ENCODE data around the gene RPEL1. TPM values are rescaled to one million over a fixed set of nuclear protein-coding genes. Genes with fewer than 3 reads are reported as not detected.

Gene RPEL1
- total RNA-seq, result 0.33 TPM in 1 of 2 replicates, not detected in the other

GRCh38 chr10:103245587-103245986, at the start of gene RPEL1:
TSS of gene RPEL1 (plus strand) at chr10:103245887. CDS start at chr10:103245997, 110 bp downstream.

GRCh38 chr10:103276896-103277712, 31.4 kb downstream of the RPEL1 start, which contains the start of gene INA:
TSS of gene INA (plus strand) at chr10:103277138. CDS start at chr10:103277212, 74 bp downstream.

Other genes starting within 250 kb of the RPEL1 start
- 43.4 and 60.6 TPM in 2 replicates for gene NT5C2, start 52.6 kb upstream of the RPEL1 start, total RNA-seq
- 0.33 and 0.48 TPM in 2 replicates for gene INA, start 31.3 kb downstream of the RPEL1 start, total RNA-seq
- 11.1 and 13.2 TPM in 2 replicates for gene PCGF6, start 105.3 kb downstream of the RPEL1 start, total RNA-seq
- gene TAF5, start 122.1 kb downstream of the RPEL1 start, total RNA-seq, result 3.3 and 6.8 TPM in 2 replicates
- gene ATP5MK, start 150.6 kb downstream of the RPEL1 start, total RNA-seq, result 206 and 267 TPM in 2 replicates
- gene PDCD11, start 150.7 kb downstream of the RPEL1 start, total RNA-seq, result 52.9 and 53.6 TPM in 2 replicates
- 19.9 and 34.0 TPM in 2 replicates for gene CALHM2, start 206.5 kb downstream of the RPEL1 start, total RNA-seq
- gene CALHM1, start 213.0 kb downstream of the RPEL1 start, total RNA-seq, result not detected in 2 replicates
- not detected in 2 replicates for gene CALHM3, start 233.4 kb downstream of the RPEL1 start, total RNA-seq
- gene NEURL1, start 247.8 kb downstream of the RPEL1 start, total RNA-seq, result under 0.01 and 0.33 TPM in 2 replicates

Data from vein endothelial cell (primary cell).